GM21515 (cell line): Measurements from ENCODE around the gene HBA1.
"Not testable (repeated sequence)": the region's sequence is repeated elsewhere in the genome, so short reads cannot be mapped to it uniquely, and the experiment has no call there.

Experiments used
- ATAC-seq: cut with Tn5 transposase; IDR thresholded peaks from one replicate; pipeline ENCODE4 v1.9.1; 2021; ENCODE audit not compliant: unreplicated experiment

Gene HBA1

DNA sequence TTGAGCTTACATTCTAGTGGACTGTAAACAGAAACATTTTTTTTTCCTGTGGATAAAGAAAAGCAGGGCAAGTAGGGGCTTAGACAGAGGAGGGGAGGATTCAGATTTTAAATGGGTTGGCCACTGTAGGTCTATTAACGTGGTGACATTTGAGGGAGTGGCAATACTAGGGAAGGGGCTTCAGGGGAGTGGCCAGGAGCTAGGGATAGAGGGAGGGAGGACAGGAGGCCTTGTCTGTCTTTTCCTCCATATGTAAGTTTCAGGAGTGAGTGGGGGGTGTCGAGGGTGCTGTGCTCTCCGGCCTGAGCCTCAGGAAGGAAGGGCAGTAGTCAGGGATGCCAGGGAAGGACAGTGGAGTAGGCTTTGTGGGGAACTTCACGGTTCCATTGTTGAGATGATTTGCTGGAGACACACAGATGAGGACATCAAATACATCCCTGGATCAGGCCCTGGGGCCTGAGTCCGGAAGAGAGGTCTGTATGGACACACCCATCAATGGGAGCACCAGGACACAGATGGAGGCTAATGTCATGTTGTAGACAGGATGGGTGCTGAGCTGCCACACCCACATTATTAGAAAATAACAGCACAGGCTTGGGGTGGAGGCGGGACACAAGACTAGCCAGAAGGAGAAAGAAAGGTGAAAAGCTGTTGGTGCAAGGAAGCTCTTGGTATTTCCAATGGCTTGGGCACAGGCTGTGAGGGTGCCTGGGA, 17.2 kb upstream of the HBA1 start:
- no peak for ATAC-seq

DNA sequence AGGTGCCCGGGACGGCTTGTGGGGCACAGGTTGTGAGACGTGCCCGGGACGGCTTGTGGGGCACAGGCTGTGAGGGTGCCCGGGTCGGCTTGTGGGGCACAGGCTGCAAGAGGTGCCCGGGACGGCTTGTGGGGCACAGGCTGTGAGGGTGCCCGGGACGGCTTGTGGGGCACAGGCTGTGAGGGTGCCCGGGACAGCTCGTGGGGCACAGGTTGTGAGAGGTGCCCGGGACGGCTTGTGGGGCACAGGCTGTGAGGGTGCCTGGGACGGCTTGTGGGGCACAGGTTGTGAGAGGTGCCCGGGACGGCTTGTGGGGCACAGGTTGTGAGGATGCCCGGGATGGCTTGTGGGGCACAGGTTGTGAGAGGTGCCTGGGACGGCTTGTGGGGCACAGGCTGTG, 16.2 kb upstream of the HBA1 start:
- not testable (repeated sequence) for ATAC-seq

DNA sequence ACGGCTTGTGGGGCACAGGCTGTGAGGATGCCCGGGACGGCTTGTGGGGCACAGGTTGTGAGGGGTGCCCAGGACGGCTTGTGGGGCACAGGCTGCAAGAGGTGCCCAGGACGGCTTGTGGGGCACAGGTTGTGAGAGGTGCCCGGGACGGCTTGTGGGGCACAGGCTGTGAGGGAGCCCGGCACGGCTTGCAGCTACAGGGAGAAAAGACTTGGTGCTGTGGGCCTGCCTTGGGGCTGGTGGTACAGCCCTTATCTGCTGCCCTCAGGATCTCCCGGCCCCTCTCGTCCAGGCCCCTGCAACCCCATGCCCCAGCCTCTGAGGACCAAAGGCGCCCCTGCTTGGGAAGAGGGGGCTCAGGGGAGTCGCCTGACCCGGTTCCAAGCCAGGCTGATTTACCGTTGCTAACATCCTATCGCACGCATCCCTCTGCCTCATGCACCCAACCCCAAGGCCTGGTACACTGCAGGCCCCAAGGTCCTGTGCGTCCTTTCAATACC, 15.7 kb upstream of the HBA1 start:
- no peak for ATAC-seq

DNA sequence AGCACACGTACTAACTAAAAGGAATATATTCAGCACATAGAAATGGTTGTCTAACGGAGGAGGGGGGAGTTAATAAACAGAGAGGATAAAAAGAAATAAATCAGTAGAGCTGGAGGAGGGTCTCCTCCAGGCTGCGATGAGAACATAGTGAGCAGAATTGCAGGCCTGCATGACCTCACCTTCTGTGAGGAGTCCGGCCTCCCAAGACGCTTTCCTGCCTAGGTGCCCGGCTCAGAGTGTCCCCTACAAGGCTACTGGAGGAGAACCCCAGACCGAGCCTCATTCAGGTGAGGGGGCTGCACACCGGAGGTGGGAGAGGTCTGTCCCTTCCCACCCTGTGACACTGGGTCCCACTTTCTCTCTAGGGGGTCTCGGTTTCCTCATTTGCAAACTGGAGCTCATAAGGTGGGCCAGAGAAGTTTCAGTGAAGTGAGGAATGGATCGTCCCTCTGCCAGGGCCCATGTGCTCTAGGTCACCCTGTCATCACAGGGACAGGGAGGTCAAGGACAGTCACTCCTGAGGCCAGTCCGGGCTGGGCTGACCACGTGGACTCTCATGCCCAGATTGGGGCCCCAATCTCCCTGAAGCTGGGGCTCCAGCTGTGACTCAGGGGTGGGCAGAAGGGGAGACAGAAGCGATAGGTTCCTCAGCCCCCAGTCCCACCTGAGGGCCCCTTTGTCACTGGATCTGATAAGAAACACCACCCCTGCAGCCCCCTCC, 14.0 kb upstream of the HBA1 start:
- no peak for ATAC-seq

DNA sequence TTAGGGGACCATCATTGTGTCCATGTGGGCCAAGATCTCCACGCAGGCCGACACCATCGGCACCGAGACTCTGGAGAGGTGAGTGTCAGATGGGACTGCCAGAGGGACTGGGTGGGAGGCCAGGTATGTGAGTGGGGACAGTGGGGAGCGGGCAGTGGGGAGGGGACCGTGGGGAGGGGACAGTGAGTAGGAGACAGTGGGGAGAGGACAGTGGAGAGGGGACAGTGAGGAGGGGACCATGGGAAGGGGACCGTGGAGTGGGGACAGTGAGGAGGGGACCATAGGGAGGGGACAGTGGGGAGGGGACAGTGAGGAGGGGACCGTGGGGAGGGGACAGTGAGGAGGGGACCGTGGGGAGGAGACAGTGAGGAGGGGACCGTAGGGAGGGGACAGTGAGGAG, 13.3 kb upstream of the HBA1 start:
- not testable (repeated sequence) for ATAC-seq

DNA sequence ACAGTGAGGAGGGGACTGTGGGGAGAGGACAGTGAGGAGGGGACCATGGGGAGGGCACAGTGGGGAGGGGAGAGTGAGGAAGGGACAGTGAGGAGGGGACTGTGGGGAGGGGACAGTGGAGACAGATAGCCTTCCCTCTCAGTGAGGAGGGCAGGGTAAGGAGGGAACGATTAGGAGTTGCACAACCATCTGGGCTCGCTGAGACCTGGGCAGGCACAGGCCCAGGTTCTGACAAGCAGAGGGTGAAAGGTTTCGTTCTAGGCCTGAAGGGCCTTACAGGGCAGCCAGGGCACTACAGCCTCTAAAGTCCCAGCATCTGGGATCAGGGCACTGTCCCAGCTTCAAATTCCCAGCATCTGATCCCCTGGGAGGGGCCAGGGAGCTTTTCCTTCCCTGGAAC, 12.8 kb upstream of the HBA1 start:
- not testable (repeated sequence) for ATAC-seq

DNA sequence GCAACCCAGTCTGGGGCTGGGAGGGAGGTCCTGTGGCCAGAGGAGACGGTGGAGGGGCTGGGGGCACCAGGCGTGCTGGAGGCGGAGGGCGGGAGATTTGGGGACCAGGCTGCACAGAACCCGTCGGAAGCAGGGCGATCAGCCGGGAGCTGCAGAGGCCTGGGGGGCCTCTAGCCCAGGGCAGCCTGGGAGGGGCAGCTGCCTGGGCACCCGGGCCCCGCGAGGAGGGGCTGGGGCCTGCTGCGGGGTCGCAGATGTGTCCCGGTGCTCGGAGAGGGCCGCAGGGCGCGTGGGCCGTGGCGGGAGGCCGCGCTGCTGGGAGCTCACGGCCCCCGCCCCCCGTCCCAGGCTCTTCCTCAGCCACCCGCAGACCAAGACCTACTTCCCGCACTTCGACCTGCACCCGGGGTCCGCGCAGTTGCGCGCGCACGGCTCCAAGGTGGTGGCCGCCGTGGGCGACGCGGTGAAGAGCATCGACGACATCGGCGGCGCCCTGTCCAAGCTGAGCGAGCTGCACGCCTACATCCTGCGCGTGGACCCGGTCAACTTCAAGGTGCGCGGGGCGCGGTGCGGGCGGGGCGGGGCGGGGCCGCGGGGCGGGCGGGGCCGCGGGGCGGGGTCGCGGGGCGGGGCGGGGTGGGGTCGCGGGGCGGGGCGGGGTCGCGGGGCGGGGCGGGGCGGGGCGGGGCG, 12.2 kb upstream of the HBA1 start:
- not testable (repeated sequence) for ATAC-seq

DNA sequence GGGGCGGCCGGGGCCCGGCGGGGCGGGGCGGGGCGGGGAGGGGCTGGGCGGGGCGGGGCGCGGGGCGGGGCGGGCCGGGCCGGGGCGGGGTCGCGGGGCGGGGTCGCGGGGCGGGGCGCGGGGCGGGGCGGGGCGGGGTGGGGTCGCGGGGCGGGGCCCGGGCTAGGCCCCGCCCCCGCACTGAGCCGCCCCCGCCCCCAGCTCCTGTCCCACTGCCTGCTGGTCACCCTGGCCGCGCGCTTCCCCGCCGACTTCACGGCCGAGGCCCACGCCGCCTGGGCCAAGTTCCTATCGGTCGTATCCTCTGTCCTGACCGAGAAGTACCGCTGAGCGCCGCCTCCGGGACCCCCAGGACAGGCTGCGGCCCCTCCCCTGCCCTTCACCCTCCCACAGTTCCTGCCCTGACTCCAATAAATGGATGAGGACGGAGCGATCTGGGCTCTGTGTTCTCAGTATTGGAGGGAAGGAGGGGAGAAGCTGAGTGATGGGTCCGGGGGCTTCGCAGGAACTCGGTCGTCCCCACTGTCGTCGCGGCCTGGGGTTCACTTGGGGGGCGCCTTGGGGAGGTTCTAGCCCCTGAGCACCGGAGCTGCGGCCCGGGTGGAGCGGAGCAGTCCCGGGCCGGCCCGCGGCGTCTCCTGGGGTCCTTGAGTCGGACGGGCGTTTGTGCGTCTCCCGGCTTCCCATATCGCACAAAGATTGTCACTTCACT, 11.5 kb upstream of the HBA1 start:
- no peak for ATAC-seq

DNA sequence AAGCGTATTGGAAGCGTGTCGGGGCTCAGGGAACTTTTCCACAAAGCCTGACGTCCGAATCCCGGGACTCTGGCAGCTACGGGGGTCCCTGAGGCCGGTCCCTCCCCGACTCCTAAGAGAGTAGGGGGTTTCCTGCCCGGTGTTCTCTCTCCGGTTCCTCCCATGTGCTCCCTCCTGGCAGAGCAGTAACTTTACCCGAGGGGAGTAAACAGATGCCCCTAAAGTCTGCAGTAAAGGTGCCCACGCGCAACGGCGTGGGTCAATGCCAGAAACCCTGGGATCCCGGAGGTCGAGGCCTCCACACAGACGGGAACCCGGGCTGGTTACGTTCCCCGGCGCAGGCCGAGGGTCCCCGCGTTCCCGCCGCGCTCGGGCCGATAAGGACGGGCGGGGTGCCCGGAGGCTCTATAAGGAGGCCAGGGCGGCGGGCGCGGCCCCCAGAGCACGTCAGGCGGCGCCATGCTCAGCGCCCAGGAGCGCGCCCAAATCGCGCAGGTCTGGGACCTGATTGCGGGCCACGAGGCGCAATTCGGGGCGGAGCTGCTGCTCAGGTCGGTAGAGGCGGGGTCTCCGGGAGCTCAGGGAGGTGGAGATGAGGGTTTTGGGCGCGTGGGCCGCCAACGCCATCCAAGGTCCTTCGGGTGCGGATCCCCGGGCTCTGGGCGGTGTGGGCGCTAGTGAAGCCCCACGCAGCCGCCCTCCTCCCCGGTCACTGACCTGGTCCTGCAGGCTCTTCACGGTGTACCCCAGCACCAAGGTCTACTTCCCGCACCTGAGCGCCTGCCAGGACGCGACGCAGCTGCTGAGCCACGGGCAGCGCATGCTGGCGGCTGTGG, 10.7 kb upstream of the HBA1 start, which contains the start of gene HBM:
TSS of gene HBM (plus strand) at position 440 of the 836 bp plus-strand sequence. CDS start at position 460, 20 bp downstream.
- no peak for ATAC-seq

DNA sequence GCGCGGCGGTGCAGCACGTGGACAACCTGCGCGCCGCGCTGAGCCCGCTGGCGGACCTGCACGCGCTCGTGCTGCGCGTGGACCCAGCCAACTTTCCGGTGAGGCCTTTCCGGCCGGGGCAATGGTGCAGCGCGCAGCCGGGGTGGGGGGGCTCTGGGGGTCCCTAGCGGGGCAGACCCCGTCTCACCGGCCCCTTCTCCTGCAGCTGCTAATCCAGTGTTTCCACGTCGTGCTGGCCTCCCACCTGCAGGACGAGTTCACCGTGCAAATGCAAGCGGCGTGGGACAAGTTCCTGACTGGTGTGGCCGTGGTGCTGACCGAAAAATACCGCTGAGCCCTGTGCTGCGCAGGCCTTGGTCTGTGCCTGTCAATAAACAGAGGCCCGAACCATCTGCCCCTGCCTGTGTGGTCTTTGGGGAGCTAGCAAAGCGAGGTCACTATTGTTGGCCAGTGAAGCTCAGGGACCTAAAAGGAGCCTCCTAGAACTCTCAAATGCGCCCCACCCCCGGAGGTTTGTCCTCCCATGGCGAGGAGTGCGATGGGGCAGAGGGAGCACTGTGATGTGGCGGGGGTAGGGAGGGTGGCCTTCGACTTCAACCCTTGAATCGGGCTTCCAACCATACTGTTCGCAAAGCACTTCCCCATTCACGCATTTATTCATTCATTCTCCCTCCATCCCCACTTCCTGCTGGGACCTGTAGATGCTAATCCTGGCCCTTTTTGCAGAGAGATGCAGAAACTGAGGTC, 9.9 kb upstream of the HBA1 start:
- ATAC-seq: no peak

DNA sequence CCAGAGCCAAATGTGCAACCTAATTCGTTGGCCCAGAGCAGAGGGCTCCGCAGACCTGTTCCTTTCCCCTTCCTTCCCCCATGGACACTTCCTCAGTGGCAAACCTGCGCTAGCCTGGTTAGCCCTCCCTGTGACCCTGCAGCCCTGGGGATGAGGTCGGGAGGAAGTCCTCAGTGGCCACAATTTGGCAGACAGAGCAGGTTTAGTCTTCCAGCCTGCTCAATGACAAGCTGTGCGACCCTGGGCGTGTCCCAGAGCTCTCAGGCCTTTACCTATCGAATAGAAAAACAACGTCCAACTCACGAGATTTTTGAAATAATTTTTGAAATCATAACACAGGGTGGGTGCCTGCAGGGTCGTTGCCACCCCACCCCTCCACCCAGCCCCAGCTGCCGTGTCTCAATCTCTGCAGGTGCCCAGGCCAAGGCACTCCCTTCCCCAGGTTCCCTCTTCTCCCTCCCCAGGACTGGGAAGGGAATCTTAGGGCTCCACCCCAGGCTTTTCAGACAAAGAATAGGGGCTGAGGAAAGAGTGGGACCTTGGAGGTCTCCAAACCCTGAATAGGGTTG, 9.3 kb upstream of the HBA1 start:
- no peak for ATAC-seq

DNA sequence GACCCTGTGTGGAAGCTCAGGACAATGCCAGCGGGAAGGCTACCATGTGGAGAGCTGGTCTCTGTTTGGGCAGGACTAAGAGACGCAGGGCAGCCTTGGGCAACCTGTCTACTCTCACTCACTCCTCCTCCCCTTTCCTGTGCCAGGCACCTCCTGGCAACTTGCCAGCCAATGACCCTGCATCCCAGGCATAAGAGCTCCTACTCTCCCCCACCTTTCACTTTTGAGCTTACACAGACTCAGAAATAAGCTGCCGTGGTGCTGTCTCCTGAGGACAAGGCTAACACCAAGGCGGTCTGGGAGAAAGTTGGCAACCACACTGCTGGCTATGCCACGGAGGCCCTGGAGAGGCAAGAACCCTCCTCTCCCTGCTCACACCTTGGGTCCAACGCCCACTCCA, 8.1 kb upstream of the HBA1 start:
- ATAC-seq: no peak

DNA sequence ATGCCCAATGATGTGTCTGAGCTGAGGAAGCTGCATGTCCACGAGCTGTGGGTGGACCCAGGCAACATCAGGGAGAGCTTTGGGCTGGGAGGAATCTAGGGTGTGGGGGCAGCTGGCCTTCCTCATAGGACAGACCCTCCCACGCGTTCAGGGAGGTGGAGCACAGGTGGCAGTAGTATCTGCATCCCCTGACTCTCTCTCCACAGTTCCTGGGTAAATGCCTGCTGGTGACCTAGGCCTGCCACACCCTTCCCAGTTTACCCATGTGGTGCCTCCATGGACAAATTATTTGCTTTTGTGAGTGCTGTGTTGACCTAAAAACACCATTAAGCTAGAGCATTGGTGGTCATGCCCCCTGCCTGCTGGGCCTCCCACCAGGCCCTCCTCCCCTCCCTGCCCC, 7.5 kb upstream of the HBA1 start:
- no peak for ATAC-seq

DNA sequence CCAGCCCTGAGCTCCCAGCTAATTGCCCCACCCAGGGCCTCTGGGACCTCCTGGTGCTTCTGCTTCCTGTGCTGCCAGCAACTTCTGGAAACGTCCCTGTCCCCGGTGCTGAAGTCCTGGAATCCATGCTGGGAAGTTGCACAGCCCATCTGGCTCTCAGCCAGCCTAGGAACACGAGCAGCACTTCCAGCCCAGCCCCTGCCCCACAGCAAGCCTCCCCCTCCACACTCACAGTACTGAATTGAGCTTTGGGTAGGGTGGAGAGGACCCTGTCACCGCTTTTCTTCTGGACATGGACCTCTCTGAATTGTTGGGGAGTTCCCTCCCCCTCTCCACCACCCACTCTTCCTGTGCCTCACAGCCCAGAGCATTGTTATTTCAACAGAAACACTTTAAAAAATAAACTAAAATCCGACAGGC, 6.4 kb upstream of the HBA1 start:
- not testable (repeated sequence) for ATAC-seq

DNA sequence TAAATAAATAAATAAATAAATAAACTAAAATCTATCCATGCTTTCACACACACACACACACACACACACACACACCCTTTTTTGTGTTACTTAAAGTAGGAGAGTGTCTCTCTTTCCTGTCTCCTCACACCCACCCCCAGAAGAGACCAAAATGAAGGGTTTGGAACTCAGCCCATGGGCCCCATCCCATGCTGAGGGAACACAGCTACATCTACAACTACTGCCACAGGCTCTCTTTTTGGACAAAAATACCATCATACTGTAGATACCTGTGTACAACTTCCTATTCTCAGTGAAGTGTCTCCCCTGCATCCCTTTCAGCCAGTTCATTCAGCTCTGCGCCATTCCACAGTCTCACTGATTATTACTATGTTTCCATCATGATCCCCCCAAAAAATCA, 5.7 kb upstream of the HBA1 start:
- no peak for ATAC-seq

DNA sequence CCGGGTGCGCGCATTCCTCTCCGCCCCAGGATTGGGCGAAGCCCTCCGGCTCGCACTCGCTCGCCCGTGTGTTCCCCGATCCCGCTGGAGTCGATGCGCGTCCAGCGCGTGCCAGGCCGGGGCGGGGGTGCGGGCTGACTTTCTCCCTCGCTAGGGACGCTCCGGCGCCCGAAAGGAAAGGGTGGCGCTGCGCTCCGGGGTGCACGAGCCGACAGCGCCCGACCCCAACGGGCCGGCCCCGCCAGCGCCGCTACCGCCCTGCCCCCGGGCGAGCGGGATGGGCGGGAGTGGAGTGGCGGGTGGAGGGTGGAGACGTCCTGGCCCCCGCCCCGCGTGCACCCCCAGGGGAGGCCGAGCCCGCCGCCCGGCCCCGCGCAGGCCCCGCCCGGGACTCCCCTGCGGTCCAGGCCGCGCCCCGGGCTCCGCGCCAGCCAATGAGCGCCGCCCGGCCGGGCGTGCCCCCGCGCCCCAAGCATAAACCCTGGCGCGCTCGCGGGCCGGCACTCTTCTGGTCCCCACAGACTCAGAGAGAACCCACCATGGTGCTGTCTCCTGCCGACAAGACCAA, 4.0 kb upstream of the HBA1 start, which contains the start of gene HBA2:
TSS of gene HBA2 (plus strand) at position 503 of the 568 bp plus-strand sequence. CDS start at position 540, 37 bp downstream.
- ATAC-seq: not testable (repeated sequence)

DNA sequence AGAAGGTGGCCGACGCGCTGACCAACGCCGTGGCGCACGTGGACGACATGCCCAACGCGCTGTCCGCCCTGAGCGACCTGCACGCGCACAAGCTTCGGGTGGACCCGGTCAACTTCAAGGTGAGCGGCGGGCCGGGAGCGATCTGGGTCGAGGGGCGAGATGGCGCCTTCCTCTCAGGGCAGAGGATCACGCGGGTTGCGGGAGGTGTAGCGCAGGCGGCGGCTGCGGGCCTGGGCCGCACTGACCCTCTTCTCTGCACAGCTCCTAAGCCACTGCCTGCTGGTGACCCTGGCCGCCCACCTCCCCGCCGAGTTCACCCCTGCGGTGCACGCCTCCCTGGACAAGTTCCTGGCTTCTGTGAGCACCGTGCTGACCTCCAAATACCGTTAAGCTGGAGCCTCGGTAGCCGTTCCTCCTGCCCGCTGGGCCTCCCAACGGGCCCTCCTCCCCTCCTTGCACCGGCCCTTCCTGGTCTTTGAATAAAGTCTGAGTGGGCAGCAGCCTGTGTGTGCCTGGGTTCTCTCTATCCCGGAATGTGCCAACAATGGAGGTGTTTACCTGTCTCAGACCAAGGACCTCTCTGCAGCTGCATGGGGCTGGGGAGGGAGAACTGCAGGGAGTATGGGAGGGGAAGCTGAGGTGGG, 3.1 kb upstream of the HBA1 start:
- ATAC-seq: not testable (repeated sequence)
